Stimulated activated CD4-positive, alpha-beta T cell treated with anti-CD3 and anti-CD28 coated beads, Interleukin-1b, Interleukin-23, amount 100 ng/mL, for 4 hours (primary cell): ENCODE data around the gene COMMD10.

ENCODE experiments used
- DNase-seq, 2 donors: peaks; one replicate each; pipeline ENCODE4 v3.0.0-alpha.2; 2020; ENCODE audit warnings: low read depth in 2 of 2

Gene COMMD10

DNA sequence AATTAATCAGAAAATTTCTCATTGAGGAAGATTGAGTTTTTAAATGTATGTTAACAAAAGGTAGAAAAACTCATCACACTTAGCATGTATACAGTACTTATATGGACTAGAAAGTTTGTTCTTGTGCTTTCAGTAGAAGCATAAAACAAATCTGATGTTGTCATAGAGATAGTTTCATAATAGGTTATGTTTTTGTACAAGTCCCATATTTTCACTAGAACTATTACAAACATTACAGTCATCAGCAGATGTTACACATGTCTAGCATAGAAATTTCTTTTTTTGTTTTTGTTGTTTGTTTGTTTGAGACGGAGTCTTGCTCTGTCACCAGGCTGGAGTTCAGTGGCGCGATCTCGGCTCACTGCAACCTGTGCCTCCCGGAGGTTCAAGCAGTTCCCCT lies 131.4 kb downstream of the COMMD10 start:
- DNase-seq = no peak

DNA sequence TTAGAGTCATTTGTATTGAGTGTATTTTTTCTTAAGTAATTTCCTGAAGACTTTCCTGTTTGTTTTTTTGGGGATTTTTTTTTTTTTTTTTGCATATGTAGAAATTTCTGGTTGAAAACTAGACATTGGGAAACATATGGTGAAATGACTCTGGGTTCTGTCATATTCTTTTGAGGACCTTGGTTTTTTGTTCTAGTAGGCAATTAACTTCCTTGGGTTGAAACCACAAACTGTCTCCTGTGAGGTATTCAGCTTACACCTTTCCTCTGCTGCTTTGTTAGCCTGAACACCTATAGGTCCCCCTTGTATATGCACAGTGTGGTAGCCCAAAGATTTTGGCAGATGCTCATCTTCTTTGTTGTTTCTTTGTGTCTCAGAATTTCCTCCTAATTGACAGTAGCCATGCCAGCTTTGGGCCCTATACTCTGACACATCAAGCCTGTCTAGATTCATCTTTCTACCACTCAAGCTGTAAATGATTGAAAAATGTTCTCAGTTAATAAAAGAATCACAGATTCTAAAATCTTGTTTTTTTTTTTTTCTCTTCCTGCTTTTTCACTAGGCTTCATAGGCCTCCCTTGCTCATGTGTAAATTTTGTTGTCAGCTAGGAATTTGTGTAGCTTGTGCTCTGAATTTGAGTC lies 140.6 kb downstream of the COMMD10 start:
- DNase-seq = no peak

DNA sequence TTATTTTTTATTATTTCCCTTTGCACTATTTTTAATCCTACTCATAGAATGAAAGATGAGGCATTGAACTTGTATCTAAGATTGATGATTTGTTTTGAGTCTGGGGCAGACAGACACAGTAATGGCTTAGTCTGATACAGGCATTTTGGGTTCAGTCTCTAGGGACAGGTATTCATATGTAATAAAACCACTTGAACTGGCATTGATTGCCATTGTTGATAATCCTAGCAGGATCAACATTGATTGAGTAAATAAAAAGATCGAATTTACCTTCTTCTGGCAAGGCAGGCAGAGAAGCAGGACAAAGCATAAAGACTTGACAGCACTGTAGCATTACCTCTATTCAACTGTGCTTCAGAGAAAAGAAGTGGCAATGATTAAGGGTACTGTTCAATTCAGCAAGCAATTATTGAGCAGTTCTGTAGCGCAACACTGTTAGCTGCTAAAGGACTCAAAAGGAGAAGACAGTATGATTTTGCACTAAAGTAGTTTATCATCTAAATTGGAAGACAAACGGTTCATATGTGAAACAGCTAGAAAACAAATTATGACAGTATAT lies 144.4 kb downstream of the COMMD10 start:
- DNase-seq = no peak

DNA sequence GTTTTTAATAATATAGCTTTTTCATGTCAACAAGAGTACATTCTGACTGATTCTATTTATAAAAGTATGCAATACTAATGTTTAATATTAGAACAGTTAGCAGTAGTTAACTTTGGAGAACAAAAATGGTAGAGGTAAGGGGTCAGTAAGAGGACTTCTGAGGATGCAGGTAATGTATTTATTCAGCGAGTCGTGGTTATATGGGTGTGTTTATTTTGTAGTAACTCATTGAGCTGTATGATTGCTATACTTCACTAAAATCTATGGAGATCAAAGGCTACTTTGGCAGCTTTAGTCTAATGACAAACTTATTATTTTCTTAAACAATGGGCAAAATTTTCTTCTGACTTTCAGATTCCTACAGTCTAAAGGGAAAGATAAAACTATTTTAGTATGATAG lies 146.5 kb downstream of the COMMD10 start:
- DNase-seq = no peak

DNA sequence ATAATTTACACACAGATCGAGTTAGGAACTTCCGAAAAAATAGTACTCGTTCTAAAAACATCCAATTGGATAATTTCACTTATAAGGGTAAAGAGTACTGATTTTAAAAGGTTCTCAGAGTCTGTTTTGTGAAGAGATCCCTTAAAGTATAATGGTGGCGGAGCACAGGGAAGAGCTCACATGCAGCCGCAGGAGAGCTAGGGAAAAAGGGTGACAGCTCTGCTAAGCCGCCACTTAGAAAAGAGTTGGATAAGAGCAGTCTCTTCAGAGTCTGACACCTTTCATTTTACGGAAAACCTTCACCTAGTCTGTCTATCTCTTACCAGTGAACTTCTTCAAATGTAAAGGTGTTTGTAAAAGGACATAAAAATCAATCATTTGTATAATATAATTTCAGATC lies 149.9 kb downstream of the COMMD10 start:
- DNase-seq = no peak

DNA sequence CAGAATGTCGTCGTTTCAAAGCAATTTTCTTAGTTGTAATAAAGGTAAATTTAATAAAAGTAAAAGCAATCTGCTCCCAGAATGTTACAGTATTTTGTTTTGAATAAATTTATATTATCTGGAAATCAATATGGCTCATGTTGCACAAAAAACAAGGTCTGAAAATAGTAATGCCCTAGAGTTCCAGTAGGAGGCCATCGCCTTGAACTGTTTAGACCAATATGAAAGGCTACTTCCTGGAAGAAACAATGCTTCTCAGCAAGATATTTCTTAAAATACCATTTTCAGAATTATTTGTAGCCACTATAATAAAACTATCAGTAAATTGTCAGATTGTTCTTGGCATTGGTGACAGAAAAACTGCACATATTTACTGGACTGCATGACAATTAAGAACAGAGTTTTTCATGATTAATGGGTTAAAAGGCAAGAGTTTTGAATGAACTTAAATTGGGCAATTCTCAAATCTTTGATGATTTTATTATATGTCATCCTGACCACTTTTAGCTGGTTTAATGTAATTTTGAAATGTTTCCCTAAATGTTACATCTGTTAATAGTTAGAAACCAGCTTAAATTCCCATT lies 153.2 kb downstream of the COMMD10 start:
- DNase-seq = no peak

DNA sequence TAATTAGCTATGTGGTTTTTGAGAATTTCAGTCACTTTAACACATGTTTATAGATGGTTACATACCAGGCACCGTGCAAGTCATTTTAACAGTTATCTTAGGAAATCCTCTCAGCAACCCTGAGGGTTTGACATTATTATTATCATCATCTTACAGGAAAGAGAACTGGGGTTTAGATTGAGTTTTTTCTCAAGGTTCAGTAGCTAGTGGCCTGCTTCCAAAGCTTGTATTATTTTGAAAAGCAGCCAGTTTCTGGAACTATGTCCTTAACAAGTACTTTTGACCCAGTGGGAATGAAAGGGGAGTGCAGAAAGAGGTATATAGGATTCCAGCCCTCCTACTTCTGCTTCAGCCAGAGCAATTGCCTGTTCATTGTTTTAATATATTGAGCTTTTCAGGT lies 157.5 kb downstream of the COMMD10 start:
- DNase-seq = no peak

DNA sequence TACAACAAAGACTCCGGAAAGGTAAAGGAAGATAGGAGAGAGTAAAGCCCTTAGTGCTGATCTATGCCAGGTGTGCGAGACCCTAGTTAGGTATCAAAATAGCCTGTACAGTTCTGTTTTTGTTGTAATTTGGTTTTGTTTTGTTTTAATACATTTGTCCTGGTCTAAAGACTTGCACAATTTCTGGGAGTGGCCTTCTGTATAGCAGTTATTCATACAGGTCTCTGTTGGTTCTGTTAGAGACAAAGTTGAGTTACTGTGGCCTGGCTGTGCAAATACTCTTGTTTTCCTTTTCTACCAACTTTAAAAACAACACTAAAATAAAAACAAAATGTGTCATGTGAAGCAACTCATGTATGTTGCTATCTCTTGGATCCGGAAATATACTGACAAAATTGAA lies 163.6 kb downstream of the COMMD10 start:
- DNase-seq = no peak

DNA sequence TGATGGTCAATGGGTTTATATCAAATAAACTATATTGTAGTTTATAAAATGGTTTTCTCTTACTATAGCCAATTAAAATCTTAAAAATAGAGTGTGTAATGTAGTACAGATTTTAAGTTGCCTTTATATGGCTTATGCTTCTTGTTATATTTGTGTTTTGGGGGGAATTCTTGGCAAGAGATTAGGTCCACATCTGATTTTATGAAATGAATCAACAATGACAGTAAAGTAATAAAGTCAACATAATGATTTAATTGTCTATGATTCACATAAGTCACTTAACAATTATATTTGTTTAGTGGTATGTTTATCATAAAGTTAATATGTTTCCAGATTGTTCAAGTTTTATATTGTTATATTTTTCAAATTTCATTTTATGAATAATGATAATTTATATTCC lies 164.8 kb downstream of the COMMD10 start:
- DNase-seq = no peak

DNA sequence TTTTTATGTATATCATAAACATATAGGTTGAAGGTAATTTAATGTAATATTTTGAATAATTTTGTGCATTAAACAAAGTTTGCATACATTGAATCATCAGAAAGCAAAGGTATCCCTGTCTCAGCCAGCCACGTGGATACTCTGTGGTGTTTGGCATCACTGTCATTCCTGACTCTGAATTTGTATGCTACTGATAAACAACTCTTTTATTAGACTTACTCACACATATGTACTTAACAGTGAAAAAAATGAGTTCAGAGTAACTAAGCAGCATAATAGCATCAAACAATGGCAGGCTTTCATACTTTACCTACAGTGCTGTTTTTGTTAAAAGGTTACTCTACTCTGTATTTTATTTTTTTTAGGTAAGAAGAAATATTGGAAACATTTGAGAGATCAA lies 171.9 kb downstream of the COMMD10 start:
- no peak for DNase-seq

DNA sequence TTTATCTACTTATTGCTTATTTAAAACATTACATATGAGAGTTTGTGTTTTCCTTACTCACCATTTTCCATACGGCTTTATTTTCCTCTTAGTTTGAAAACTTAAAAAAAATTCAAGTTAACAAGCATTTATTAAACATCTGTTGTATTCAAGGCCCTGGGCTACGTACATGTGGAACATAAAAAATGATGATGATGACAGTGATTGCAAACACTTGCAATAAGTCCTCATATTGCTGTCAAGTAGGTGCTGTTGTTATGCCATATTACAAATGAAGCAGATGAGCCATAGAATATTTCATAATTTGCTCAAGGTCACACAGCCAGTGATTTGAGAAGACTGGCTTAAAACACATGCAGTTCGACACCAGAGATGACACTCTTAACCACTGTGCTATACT lies 180.6 kb downstream of the COMMD10 start:
- no peak for DNase-seq

DNA sequence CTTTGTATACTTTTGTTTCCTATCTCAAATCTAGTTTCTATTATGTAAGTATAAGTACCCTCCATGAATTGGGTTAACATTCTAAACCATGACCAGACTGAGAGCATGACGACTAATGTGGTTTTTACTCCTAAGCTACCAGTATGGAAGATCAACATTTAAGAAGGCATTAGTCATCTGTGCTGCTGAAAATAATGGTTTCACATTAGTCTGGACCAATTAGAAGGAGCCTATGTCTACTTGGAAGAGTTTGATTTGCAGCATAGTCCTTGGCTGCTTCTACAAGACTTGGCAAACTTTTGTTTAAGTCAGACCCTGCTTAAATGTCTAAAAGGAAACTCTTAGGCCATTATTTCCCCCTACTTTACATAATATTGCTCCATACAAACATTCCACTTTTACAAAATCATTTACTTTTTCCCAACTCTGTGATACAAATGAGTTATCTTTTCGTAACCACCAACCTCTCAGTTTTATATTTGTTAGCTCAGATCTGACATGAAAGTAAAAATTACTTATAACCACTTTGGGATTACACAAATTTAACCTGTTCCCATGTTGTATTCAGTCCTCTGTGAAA lies 186.7 kb downstream of the COMMD10 start:
- DNase-seq = no peak

DNA sequence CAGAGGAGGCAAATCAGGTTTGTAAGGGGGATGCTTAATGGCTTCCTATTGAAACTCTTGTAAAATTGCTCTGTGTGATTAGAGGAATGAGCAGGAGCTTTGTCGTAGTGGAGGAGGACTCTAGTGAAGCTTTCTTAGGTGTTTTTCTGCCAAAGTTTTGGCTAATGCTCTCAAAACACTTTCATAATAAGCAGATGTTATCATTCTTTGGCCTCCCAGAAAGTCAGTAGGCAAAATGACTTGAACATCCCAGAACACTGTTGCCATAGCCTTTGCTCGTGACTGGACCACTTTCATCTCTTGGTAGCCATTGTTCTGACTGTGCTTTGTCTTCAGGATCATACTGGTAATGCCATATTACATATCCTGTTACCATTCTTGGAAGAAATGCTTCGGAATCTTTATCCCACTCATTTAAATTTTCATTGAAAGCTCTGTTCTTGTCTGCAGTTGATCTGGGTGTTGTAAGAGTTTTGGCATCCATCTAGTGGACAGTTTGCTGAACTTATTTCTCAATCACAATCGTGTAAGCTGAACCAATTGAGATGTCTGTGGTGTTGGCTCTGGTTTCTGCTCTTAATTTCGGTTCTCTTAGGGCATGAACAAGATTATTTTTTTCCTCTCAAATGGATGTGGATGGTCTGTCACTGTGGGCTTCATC lies 187.6 kb downstream of the COMMD10 start:
- DNase-seq = no peak

DNA sequence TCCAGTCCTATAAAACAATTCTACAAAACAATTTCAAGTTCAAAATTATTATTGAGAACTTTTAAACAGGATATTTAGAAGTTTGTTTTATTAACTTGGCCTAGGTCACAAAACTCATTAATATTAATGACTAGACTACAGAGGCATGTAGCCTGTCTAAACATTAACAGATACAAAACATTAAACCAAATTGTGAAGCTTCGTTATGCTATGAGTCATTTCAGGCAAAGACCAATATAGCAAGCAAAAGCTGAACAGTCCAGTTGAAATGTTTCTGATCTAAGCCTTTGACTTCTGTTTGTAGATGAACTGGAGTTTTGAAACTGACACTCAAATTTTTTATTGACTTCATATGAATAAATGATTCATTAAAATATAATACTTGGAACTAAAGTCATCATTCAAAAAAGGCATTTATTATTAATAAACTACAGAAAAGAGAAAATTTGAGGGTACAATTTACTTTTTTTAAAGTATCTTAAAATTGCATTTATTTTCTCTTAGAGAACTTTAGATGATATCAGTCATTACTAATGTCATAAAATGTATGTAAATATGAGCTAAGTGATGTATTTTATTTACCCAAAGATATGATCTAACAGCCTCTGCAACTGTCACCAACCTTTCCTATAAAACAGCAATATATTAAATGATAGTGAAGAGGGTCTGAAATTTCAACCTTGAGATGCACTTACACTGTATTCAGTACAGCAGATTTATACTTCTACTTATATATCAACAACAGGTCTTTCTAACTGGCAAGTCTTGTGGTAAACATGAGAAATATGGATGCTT lies 188.8 kb downstream of the COMMD10 start:
- no peak for DNase-seq

DNA sequence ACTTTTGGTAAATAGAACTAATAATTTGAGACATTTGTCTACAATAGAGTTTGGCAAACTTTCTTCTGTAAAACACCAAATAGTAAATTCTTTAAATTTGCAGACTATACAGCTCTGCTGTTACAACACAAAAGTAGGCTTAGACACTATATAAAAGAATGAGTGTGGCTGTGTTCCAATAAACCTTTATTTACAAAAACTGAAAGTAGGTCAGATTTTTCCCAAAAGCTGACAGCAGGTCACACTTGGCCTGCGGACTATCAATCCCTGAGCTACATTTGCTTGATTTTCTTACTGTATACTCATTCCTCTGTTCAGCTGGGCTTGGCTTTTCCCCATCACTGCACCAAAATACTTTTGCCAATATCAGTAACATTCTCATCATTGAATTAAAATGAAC lies 189.4 kb downstream of the COMMD10 start:
- DNase-seq = no peak

DNA sequence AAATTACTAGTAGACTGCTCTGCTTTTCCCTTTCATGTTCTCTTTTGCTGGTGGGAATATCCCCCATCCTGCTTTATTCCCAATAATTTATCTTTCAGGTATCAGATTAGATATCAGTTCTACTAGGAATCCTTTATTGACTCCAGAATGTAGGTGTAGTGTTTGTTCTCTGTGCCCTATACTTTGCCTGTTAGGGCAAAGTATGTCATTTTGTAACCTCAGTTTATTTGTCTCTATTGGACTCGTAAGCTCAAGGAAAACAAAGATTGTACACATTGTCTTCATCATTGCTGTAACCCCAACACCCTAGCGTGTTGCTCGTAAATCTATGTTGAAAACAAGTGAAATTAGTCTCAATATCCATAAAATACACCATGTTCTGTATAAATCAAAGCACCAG lies 190.5 kb downstream of the COMMD10 start:
- no peak for DNase-seq

DNA sequence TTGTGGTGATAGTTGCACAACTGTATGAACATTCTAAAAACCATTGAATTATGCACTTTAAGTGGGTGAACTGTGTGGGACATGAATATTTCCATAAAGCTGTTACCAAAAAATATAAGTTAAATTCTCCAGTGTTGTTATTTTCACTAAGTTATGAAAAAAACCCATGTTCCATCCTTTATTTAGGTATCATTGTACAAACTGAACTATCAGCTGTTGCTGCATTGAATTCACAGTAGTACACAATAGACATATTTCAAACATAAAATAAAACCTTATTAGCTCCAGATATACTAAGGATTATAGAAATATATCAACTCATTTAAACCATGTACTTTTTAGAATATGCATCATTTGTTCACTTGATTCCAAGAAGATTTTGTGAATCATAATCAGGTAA lies 192.1 kb downstream of the COMMD10 start:
- DNase-seq = no peak

DNA sequence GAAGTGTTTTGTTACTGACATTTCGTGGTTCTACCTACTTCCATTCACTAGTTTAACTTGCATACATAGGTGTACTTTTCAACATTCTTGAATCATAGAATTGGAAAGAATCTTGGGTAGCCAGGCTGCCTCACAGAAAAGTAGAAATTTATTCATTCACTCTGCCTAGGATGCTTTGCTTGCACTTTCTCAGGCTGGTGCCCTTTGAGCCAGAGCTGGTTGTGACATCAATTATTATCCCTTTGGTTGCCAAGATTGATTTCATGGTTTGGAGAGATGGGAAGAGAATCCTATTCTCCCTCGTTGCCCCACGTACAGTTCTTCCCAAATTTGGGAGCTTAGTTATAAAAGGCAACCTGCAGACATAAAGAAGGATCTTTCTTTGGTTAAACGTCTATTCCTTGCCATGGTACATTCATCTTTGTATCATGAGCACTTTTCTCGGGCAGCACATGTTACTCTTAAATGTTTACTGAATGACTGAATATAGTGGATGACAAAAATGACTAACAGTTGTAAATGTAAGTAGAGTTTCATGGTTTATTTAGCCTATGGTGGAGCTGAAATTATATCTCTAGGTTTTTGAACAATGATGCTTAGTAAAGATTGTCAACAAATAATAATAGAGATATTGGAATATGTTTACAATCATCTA lies 195.5 kb downstream of the COMMD10 start:
- no peak for DNase-seq

DNA sequence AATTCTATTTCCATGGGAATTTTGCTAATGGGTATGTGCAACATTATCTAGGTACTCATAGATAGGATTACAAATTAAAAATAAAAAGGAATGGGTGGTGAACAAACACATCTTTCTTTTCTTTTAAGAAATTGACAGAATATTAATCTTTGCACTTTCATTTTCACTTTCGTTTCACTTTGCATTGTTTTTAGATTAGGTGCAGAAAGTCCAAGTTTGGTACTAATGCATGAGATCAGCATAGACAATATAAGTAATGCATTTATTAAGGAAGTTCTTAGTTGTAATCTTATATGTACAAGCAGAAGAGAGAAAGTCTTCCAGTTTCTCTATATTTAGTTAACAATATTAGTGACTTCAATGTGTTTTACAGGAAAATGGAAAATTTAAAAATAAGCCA lies 196.5 kb downstream of the COMMD10 start:
- no peak for DNase-seq

DNA sequence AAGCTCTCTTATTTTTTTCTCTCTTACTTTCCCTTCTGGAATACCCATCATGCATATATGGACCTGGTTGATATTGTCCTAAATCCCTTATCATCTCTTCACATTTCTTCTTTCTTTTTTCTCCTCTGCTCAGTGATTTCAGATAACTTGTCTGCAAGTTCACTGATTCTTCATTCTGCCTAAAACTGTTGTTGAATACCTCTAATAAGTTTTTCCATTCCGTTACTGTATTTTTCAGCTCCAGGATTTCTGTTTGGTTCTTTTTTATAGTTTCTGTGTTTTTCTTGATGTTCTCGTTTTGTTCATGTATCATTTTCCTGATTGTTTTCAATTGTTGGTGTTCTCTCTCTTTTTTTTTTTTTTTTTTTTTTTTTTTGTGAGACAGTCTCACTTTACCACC lies 203.7 kb downstream of the COMMD10 start:
- DNase-seq = no peak

DNA sequence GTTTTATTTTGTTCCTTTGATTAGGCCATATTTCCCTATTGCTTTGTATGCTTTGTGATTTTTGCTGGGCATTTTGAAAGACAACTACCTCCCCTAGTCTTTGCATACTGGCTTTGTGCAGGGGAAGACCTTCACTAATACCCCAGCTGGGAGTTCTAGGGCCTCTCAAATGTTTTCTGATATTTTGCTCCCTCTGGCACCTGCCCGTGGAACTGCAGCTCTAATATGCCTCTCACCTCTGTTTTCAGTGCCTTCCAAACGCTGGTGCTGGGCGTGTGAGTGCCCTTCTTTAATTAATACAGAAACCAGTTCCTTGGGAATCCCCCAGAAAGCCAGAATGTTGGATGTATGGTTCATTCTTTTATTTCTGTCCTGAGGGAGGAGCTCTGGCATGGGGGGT lies 204.5 kb downstream of the COMMD10 start:
- DNase-seq = no peak

DNA sequence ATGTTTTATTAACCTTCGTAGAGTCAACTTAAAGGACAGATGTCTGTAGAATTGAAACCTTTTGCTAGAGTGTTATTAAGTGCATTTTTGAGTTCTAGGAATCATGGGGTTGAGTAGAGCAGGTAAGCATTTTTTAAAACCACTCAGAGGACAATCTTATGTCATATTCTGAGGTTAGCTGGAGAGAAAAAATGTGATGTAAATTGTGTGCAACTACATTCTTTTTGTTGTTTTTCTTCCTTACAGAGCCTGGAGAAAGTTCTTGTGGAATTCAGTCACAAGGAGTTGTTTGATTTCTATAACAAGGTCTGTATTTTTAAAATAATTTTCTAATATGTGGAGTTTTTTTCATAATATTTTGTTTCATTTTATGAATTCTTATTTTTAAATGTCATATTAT lies 206.4 kb downstream of the COMMD10 start:
- DNase-seq = no peak
